Measurements from ENCODE around the gene PLCG2.

DNA sequence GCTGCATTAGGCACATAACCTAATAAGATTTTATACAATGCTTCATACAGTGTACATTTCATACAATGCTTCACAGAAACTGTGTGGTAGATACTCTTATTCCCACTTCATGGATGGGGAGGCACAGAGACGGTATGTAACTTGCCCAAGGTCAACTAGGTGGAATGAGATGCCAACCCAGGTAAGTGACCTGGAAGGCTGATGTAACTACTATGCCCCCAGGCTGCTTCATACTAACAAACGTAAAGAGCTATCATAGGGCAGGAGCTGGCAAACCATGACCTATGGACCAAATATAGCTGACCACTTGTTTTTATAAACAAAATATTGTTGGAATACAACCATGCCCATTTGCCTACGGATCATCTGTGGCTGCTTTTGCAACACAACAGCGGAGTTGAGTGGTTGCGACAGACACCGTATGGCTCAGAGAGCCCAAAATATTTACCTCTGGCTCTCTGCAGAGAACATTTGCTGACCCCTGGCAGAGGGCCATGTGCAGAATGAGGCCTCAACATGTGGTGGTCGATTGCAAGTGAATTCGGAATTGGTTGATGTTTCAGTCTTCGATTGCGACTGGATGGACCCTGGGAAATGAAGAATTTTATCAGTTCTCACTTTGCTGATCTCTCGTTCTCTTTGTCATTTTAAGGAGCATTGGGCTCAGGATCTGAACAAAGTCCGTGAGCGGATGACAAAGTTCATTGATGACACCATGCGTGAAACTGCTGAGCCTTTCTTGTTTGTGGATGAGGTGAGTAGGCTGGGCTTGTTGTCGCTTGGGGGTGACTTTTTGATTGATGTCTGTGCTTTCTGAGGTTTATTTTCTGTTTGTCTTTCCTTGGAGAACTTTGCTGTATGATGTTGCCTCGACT is 109.7 kb downstream of the PLCG2 start:
- no peak for TF ChIP-seq POLR2AphosphoS5 (IDR thresholded peaks at IDR 0.05; ENCODE audit: low read depth, low read length)
- no peak for TF ChIP-seq SIN3A (IDR thresholded peaks at IDR 0.05; ENCODE audit: borderline replicate concordance, insufficient read depth, low read length)
- no peak for TF ChIP-seq FOXP2 (optimal IDR thresholded peaks at IDR 0.05; ENCODE audit: borderline replicate concordance, extremely low read depth, extremely low read length, insufficient read depth)

All from PFSK-1 (cell line).